ENCODE measurements around the gene GFRA3.
A peak's percentile ranks its signal among the peaks of the same experiment; 100 is the strongest.

Gene GFRA3

DNA sequence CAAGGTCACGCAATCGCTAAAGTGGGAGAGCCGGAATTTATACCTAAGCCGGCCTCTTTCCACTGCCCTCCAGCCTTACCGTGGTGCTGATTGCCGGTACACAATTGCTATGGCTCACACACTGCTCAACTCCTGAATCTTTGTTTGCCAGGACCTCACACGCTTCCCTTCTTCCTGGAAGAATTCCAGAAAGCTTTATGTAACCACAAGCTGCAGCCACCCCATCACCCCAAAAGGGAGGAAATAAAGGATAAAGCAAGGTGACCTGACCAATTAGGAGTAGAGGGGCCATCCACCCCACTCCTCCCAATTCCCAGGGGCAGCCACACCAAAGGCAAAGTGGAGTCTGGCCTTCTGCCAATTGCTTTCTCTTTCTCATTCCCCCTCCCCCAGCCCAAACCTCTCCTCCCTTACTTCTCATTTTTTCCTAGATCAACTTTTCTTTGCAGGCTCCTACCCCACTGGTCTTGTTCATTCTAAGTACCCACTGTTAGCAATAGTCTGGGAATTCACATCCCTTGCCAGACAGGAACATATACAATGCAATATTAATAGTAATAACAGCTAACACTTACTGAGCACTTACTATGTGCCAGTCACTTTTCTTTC is 43.3 kb downstream of the GFRA3 start:
- DNase-seq (no peak), ATAC-seq (no peak)
- Mint-ChIP-seq H3K27me3 (peaks cover 15% of the 10 kb centered on the region), H3K27ac (no peak overlapping the region), H3K9me3 (peaks cover 0 to under 1% of the 10 kb centered on the region in 2 donors), H3K4me1 (no peaks in the 10 kb centered on the region), H3K4me3 (no peak overlapping the region)

DNA sequence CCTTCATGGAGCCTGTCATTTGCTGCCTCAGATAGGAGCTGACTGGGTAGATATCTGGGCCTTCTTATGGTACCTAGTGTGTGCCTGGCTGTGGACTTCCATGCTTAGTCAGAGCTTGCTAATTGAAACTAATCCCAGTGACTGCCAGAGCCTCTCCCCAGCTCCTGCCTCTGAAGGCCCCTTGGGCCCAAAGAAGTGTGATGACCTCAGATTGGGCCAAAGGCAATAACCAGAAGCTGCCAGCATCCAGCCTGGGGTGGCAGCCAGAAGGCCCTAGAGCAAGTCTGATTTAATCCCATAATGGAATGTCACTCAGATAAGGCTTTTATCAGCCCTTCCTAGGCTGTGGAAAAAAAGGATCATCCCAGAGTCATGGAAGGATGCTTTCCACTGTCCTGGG is 44.2 kb downstream of the GFRA3 start:
- Mint-ChIP-seq H3K27me3 (peaks cover 15% of the 10 kb centered on the region), H3K27ac (no peak overlapping the region), H3K4me1 (no peaks in the 10 kb centered on the region), H3K4me3 (no peak overlapping the region), H3K9me3 (peaks cover 0 to 4% of the 10 kb centered on the region in 2 donors)
- ATAC-seq, result no peak
- no peak for DNase-seq

DNA sequence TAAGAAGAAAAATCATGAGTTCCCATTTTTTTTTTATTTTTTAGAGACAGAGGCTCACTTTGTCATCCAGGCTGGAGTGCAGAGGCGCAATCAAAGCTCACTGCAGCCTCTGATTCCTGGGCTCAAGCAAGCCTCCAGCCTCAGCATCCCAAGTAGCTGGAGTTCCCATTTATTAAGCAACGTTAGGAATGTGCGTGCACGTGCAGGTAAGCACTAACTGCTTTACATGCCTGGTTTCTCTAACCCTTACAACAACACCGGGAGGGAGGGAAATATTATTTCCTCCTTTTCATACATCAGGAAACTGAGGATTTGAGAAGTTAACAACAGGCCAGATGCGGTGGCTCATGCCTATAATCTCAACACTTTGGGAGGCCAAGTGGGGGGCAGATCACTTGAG is 45.0 kb downstream of the GFRA3 start:
- no peak overlapping the region for H3K4me3 Mint-ChIP-seq
- peaks cover 6% of the 10 kb centered on the region for H3K27me3 Mint-ChIP-seq
- ATAC-seq (no peak), DNase-seq (no peak)
- no peaks in the 10 kb centered on the region for H3K4me1 Mint-ChIP-seq
- no peak overlapping the region for H3K27ac Mint-ChIP-seq
- H3K9me3 Mint-ChIP-seq, result peaks cover 0 to 4% of the 10 kb centered on the region in 2 donors

- Mint-ChIP-seq H3K27ac (no peak overlapping the region), H3K9me3 (peaks cover 0 to 4% of the 10 kb centered on the region in 2 donors), H3K4me3 (no peak overlapping the region), H3K4me1 (peaks cover 6% of the 10 kb centered on the region), H3K27me3 (peaks cover 18% of the 10 kb centered on the region)
- ATAC-seq (no peak), DNase-seq (no peak)
Observed at GRCh38 chr5:138226910-138227309, 47.5 kb downstream of the GFRA3 start.

DNA sequence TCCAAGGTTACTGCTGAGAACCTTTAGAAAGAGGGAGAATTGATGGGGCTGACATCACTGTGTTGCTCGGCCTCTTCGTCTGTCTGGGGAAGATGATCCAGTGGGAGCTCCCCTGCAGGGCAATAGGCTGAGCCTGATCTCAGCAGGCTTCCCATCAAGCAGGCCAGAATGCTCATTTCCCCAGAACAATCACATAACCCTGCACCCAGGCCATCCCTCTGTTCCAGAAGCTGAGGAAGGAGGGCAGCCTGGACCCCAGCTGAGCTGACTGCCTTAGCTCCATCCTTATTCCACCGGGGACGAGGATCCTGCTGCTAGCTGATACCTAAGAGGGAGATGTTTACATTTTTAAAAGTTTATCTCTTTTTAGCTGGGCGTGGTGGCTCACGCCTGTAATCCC is 49.7 kb downstream of the GFRA3 start:
- Mint-ChIP-seq H3K4me3 (no peak overlapping the region), H3K4me1 (peaks cover 6% of the 10 kb centered on the region), H3K27me3 (peaks cover 18% of the 10 kb centered on the region), H3K27ac (no peak overlapping the region), H3K9me3 (peaks cover 0 to 4% of the 10 kb centered on the region in 2 donors)
- DNase-seq, result no peak
- no peak for ATAC-seq

GRCh38 chr5:138223532-138223931 is 50.9 kb downstream of the GFRA3 start:
- ATAC-seq (no peak), DNase-seq (no peak)
- H3K4me1 Mint-ChIP-seq, result peaks cover 6% of the 10 kb centered on the region
- peaks cover 26% of the 10 kb centered on the region for H3K27me3 Mint-ChIP-seq
- no peak overlapping the region for H3K4me3 Mint-ChIP-seq
- H3K27ac Mint-ChIP-seq, result no peak overlapping the region
- H3K9me3 Mint-ChIP-seq, result peaks cover 0 to 4% of the 10 kb centered on the region in 2 donors

DNA sequence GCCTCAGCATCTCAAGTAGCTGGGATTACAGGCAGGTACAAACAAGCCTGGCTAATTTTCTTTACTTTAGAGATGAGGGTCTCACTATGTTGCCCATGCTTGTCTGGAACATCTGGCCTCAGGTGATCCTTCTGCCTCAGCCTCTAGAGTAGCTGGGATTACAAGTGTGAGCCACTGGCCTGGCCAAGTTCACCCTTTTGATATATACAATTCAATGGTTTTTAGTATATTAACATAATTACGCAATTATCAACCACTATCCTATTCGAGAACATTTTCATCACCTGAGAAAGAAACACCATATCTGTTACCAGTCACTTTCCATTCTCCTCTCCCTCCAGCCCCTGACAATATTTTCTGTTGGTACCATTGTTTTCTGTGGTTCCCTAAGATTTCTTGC is 57.6 kb downstream of the GFRA3 start:
- Mint-ChIP-seq H3K27me3 (peaks cover 9% of the 10 kb centered on the region), H3K27ac (no peak overlapping the region), H3K4me3 (no peak overlapping the region), H3K4me1 (peaks cover 18% of the 10 kb centered on the region), H3K9me3 (no peaks in the 10 kb centered on the region)
- ATAC-seq, result no peak
- no peak for DNase-seq

DNA sequence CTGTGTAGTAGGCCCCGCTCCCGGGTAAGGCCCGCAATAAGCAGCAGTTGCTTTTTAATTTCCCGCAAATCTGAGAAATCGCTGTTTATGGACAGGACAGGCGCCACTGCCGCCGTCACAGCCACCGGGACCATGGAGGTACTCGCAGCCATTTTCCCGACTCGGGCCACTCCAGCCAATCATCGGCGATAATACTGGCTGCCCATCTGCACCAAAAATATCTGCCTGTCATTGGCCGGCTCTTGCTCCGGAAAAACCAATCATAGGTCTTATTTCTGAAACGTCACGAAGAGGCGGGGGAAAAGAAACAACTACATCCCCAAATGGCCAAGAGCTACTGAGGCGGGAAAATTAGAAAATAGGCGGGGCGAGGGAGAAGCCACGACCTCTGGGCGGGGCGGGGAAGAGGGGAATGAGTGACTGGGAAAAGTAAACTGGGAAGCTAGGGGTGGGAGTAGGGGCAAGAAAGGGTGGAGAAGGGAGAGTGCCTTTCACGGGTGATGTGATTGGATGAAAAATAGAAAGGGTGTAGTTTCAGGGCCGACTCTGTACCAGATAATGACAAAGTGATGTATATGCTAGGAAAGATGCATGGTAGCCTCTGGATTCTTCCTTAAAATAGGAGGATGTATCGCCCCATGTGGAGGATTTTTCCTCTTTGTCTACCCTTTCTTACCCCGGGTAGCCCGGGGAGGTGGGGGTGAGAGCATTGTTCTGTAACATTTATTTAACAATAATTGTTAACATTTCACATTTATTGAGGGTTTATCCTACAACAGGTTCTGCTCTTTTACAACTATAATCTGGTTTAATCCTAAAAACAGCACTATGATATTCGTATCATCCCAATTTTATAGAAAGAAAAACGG is 61.0 kb downstream of the GFRA3 start, which contains the start of gene CDC23:
TSS of gene CDC23 (minus strand) at position 163 of the 869 bp plus-strand sequence. CDS start at position 152, 11 bp downstream.
- peak within 1 kb of the TSS; percentile 96 to 99 for H3K4me3 Mint-ChIP-seq
- peaks cover 29% of the 10 kb centered on the region for H3K4me1 Mint-ChIP-seq
- DNase-seq (peak; percentile 86 to 92), ATAC-seq (peak; percentile 99)
- peak within 1 kb of the TSS; percentile 98 to 100 for H3K27ac Mint-ChIP-seq
- no peaks in the 10 kb centered on the region for H3K27me3 Mint-ChIP-seq
- no peaks in the 10 kb centered on the region for H3K9me3 Mint-ChIP-seq

- peaks cover 29% of the 10 kb centered on the region for H3K4me1 Mint-ChIP-seq
- DNase-seq (no peak), ATAC-seq (peak; percentile 49)
- no peaks in the 10 kb centered on the region for H3K27me3 Mint-ChIP-seq
- H3K9me3 Mint-ChIP-seq, result no peaks in the 10 kb centered on the region
- H3K4me3 Mint-ChIP-seq, result peak overlapping the region; percentile 96 to 99
- peak overlapping the region; percentile 98 to 100 for H3K27ac Mint-ChIP-seq
Observed at GRCh38 chr5:138212828-138213160, 61.6 kb downstream of the GFRA3 start.

- no peaks in the 10 kb centered on the region for H3K9me3 Mint-ChIP-seq
- H3K4me3 Mint-ChIP-seq, result peak overlapping the region in 1 of 2 donors; percentile 13
- DNase-seq (no peak), ATAC-seq (no peak)
- H3K27me3 Mint-ChIP-seq, result no peaks in the 10 kb centered on the region
- H3K27ac Mint-ChIP-seq, result no peak overlapping the region
- H3K4me1 Mint-ChIP-seq, result peaks cover 29% of the 10 kb centered on the region
Observed at GRCh38 chr5:138210985-138211384, 63.4 kb downstream of the GFRA3 start.
